ENCODE results near the gene SLC26A5.

- TF ChIP-seq CTCF (IDR thresholded peaks at IDR 0.05; ENCODE audit: insufficient read depth, low read length, poor library complexity, severe bottlenecking) = no peak
- no peak for TF ChIP-seq EZH2phosphoT487 (conservative IDR thresholded peaks at IDR 0.05; ENCODE audit: low read length)
Observed at GRCh38 chr7:103336761-103337160, 109.2 kb downstream of the SLC26A5 start.
